EL (cell line): ENCODE results near the gene IGFL1.
A peak's percentile ranks its signal among the peaks of the same experiment; 100 is the strongest.
"Not testable (repeated sequence)": the region's sequence is repeated elsewhere in the genome, so short reads cannot be mapped to it uniquely, and the experiment has no call there.

Experiments used
- DNase-seq: peaks from one replicate; pipeline ENCODE4 v3.0.0-alpha.2; 2016

The IGFL1 gene

DNA sequence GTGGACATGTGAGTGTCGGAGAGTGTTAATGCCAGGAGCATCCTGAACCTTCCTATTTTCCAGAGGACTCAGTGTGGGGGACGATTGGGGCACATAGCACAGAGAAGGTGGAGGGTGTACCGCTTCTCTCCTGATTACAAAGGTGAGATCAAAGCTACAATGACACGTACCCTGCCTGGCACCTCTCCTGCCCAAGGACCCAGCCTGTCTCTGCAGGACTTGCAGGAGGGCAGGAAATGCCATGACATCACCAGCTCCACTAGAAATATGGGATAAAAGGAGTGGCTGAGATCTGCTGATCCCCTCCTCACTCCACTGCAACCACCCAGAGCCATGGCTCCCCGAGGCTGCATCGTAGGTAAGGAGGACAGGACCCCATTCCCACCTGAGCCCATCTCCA is at the start of gene IGFL1:
IGFL1 (plus strand) TSS at position 301 of the 400 bp plus-strand sequence; CDS start at position 334, 33 bp downstream.
- DNase-seq: no peak

DNA sequence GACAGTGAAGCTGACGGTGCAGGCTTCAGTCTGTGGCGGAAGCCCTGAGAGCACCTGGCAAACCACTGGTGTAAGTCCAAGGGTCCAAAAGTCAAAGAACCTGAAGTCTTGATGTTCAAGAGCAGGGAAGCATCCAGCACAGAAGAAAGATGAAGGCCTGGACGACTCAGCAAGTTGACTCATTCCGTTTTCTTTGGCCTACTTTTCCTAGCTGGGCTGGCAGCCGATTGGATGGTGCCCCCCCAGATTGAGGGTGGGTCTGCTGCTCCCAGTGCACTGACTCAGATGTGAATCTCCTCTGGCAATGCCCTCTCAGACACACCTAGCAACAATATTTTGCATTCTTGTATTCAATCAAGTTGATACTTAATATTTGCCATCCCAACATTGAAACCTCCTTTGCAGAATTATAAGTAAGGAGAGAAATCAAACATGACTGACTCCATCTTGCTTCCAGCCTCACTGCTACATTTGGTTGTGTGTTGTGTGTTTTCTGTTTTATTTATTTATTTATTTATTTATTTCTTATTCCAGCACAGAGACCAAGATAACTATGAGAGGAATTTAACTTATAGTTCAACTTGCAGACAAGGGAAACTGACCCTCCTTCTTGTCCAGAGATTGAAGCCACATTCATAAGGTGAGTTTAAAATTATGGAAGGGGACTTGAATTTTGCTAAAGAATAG is 48.7 kb upstream of the IGFL1 start:
- peak; percentile 55 for DNase-seq

DNA sequence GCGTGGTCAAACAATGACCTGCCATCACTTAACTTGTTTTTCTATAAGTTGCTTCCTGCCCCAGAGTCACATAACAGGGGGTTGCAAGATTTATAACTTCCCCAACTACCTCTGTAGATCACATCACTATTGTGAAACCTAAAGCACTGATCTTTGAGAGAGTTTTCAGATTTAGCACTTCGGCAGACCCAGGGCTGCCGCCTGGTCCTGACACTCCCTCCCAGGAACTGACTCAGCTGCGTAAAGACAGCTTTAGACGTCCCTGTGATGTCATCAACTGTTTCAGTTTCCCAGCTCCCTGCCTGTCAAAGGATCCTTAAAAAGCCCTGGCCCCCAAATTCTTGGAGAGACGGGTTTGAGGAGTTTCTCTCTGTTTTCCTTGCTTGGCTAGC is 48.2 kb upstream of the IGFL1 start:
- peak; percentile 54 for DNase-seq

DNA sequence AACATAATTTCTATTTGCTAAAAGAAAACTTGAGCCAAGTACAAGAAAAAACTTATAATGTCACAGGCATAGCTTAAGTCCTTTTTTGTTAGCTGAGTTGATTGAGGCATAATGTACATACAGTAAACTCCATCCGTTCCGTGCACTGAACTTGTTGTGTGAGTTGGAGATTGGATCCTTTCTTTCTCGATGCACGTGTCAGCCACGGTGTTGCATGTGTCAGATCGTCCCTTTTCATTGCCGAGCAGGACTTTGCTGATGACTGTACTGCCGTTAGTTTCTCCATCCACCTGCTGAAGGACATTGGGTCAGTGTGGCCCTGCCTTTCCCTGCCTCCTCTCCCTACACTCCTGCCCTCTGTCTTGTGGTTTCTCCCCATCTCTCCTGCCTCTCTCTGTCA is 47.1 kb upstream of the IGFL1 start:
- no peak for DNase-seq

DNA sequence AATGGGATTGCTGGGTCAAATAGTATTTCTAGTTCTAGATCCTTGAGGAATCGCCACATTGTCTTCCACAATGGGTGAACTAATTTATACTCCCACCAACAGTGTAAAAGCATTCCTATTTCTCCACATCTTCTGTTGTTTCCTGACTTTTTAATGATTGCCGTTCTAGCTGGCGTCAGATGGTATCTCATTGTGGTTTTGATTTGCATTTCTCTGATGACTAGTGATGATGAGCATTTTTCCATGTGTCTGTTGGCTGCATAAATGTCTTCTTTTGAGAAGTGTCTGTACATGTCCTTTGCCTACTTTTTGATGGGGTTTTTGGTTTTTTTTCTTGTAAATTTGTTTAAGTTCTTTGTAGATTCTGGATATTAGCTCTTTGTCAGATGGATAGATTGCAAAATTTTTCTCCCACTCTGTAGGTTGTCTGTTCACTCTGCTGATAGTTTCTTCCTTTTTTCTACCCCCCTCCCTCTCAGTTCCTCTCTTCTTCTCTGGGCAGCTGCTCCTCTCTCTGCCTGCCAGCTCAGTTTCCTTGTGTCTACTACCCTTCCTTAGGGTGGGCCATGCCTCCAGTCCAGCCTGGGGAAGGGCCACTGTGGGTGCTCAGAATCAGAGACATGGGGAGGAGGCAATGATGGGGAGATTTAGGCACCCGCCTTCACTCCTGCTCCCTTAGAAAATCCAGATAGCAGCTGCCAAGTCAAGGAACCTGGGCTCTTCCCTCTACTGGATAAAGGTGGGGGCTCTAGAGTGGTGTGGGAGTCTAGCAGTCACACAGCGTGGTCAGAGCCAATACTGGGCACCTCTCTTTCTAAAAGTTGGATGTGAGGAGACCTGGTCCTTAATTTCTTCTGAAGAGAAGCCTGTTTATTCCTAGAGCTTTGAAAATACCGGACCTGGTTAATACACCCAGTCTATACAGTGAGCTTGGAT is 44.5 kb upstream of the IGFL1 start:
- peak; percentile 58 for DNase-seq

DNA sequence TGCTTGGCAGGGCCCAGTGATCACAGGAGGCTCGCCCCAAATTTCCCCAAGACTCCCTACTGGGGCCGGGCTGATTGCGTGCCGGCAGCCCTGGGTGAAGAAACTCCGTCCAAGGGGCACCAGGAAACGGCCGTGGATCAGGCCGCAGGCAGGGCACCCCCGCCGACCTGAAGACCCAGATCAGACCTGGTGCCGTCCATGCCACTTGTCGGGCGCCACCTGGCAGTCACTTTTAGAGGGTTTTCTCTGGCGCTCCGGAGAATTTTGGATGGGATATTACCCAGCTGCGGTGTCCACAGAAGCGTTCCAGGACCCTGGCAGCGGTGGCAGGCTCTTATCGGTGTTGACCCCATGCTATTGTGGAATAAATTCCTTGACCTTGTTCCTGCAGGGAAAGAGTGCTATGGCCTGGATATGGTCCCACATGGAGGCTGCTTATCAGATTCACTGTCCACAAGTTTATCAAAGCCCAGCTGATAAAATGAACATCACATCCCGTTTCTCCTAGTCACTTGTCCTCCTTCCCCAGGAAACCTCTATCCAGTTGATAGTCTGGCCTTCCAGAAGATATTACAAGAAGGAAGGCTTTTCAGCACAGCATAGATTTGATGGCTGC is 43.3 kb upstream of the IGFL1 start:
- no peak for DNase-seq

DNA sequence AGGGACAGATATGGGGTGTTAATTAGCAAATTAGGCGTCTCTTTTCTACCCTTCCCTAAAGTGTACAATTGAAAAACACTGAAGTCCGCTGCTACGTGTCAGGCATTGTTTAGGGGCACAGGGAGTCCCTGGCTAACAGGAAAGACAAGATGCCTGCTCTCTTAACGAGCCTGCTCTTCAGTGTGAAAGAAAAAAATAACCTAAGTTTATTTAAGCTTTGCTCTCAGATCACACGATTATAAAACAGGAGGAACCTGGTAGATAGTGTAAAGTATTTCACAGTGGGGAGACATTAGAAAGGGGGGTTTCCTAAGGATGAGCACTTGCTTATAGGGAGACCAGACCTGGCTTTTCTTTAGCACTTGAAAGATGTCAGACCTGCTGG is 42.8 kb upstream of the IGFL1 start:
- no peak for DNase-seq

DNA sequence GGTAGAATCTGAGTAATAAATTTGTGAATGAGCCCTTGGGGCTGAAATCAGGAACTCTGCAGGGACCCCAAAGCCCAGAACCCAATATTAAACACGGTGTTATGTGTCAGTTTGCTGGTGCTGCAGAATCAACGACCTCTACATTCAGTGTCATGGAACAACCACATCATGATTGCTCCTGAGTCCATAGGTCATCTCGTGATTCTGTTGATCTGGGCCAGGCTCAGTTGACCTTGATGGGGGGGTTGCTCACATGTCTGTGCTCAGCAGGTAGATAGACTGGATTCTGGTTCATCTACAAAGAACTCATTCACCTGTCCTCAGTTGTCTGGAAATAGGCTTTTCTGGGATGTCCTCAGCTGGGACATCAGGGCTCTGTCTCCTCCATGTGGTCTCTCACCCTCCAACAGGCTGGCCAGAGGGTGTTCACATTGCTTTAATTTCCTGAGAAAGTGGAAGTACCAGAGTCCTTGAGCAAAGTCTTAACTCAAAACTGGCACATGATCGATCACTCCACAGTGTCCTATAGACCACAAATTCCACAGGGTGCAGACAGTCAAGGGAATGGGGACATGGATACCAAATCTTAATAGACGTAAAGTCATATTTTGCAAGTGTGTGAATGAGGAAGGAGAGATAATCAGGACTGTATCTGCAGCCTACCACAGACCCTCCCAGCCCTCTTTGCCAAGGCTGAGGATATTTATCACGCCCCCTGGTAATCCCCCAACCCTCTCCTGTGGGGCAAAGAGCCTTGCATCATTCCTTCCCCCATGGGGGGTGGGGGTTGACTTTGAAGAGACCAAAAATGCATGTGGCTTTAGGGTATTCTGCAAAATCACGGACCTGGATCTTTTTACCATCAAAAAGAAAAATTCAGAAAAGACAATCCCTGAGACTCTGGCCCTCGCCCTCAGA is 39.3 kb upstream of the IGFL1 start:
- no peak for DNase-seq

DNA sequence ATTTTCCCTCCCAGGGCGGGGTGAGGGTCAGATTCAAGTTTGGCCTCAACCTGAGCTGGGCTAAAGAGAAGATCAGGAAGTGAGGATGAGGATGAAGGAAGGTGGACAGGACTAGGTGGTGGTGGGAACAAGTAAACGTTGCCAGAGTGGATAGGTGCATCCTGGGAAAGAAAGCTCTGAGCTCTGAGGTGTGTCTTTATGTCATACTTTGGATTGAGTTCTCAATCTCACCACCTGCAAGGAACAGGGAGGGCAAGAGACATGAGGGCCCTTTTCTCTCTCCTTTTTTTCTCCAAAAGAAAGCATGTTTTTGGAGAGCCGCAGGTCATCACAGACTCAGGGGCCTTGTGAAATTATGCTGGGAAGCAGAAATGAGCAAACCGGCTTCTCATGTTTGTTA is 38.2 kb upstream of the IGFL1 start:
- DNase-seq: no peak

DNA sequence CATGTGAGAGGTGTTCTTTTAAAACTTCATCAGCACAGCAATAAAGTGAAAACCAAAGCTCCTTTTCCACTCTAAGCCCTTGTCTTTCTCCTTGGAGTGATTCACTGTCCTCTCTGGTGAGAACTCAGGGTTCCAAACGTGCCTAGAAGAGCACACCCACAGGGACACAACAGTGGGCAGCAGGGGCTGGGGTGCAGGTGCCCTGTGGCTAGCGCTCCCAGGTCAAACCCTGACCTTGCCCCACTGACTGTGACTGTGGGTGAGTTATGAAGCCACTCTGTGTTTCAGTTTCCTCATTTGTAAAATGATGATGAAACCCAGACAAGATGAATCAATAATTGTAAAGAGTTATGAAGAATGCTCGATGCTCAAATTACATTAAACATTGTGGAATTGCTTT is 37.6 kb upstream of the IGFL1 start:
- DNase-seq: no peak

DNA sequence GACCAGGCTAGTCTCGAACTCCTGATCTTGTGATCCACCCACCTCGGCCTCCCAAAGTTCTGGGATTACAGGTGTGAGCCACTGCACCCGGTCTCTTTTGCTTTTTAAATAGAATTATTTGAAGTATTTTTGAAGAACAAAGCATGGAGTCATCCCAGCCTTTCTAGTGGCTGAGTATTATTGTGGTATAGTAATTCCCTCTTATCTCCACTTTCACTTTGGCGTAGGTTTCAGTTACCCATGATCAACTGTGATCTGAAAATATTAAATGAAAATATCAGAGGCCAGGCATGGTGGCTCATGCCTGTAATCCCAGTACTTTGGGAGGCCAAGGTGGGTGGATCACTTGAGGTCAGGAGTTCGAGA is 36.9 kb upstream of the IGFL1 start:
- DNase-seq: not testable (repeated sequence)

DNA sequence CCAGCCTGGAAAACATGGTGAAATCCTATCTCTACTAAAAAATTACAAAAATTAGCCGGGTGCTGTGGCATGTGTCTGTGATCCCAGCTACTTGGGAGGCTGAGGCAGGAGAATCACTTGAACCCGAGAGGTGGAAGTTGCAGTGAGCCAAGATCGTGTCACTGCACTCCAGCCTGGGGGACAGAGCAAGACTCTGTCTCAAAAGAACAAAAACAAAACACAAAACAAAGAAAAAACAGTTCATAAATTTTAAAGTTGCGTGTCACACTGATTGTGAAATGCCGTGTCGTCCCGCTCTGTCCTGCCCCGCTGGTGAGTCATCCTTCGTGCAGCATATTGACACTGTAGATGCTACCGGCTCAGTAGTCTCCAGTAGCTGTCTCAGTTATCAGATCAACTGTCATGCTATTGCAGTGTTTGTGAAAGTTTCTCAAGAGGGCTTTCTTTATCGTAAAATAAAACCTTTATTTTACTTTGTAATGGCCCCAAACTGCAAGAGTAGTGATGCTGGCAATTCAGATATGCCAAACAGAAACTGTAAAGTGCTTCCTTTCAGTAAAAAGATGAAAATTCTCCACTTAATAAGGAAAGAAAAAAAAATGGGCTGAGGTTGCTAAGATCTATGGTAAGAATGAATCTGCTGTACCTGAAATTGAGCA is 36.4 kb upstream of the IGFL1 start:
- peak; percentile 77 for DNase-seq

DNA sequence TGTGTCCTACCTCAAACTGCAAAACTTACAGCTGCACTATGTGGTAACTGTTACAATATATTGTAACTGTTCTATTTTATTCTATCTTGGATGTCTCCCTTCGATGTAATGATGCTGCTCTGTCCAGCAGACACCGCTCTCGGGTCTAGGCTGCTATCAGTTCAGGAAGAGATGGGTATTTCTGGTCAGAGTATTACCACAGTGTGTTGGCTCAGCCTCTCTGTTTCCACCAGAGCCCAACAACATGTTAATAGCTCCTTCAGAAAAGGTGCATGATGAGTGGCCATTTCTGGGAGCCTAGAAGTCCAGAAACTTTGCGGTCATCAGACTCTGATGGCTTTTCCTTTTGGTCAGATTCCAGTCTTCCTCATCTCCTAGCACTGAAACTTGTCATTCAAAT is 35.9 kb upstream of the IGFL1 start:
- DNase-seq: no peak

DNA sequence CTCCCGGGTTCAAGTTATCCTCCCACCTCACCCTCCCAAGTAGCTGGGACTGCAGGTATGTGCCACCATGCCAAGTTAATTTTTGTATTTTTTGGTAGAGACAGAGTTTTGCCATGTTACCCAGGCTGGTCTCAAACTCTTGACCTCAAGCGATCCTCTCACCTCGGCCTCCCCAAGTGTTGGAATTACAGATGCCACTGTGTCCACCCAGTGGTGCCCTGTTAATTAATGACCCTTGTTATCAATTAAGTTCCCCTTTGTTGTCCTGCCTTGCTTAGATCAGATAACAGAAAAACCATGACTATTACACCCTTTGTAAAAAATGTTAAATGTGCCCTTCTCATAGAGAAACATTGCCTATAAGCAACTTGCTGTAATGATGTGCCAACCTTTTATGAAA is 34.4 kb upstream of the IGFL1 start:
- no peak for DNase-seq

DNA sequence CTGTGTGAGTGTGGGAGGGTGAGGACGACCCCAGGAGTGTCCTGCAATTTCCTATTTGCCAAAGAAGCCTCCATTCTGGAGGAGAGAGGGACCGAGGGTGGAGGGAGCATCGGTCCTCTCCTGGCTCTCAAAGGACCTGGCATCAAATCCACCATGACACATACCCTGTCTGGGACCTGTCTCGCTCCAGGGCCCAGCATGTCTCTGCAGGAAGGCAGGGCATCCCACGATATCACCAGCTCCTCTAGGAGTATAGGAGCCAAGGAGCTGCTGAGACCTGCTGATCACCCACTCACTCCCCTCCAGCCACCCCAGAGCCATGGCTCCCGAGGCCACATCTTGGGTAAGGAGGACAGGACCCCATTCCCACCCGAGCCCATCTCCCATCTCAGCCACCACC is 33.6 kb upstream of the IGFL1 start:
- not testable (repeated sequence) for DNase-seq

DNA sequence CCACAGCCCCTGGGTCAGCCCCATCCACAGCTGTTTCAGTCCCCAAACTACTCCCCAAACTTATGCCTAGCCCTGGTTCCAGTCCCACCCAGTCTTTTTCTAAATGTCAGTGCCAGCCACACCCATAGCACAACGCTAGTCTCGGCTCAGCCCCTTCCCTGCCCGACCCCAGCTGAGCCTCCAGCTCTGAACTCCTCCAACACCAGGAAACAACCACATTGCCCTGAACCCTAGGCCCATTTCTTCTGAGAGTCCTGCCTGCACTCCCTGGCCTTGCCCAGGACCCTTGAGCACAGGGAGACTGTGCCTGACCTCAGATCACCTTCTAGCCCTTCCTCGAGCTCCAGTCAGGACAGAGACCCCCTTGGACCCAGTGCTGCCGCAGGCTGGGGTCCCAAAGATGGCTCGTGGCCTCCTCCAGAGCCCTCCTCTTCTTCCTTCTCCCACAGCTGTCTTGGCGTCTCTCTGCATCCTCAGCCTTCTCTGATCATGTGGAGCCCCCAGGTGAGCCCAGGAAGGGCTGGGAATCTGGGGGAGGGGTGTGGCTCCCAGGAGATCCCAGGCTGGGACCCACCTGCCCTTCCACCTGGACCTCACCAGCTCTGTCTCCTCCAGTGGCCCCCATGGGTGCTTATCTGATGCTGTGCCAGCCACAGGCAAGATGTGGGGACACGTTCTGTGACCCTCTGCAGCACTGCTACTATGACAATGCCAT is 33.0 kb upstream of the IGFL1 start:
- no peak for DNase-seq

DNA sequence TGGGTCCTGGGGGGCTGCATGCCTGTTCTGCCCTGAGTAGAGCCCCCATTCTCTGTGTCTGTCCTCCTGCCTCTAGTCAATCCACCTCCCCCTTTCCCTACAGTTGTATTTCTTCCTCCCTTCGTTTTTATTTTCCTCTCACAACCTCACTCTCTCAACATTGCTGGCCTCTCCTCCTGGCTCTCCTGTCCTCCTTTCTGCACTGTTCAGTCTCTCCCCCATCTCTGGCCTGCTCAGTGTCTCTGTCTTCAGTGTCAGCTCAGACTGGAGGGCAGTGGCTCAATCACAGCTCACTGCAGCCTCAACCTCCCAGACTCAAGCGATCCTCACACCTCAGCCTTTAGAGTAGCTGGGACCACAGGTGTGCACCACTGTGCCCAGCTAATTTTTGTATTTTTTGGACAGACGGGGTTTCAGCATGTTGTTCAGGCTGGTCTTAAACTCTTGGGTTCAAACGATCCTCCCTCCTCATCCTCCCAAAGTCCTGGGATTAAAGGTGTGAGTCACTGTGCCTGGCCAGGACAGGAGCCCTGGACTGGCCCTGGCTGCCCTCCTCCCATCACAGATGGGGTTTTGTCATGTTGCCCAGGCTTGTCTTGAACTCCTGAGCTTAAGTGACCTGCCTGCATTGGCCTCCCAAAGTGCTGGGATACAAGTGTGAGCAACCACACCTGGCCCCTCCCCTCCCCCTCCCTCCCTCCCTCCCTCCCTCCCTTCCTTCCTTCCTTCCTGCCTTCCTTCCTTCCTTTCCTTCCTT is 32.0 kb upstream of the IGFL1 start:
- no peak for DNase-seq

DNA sequence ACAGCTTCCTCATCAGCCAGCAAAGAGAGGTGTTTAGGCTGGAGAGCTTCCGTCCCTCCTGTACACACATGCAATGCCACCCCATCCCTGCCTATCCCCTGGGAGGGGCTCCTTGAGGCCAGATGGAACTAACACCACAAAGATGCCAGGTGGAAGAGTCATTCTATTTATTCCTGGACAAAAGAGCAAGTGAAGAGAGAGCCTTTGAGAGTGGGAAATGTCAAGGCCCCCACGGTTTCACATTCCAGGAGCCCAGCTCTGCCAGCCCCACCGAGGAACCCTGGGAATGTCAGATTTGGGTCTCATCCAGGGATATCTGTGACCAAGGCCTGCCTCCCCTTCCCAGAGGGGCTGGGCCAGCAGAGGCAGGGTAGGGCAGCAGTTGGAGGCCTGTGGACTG is 30.8 kb upstream of the IGFL1 start:
- DNase-seq: no peak

DNA sequence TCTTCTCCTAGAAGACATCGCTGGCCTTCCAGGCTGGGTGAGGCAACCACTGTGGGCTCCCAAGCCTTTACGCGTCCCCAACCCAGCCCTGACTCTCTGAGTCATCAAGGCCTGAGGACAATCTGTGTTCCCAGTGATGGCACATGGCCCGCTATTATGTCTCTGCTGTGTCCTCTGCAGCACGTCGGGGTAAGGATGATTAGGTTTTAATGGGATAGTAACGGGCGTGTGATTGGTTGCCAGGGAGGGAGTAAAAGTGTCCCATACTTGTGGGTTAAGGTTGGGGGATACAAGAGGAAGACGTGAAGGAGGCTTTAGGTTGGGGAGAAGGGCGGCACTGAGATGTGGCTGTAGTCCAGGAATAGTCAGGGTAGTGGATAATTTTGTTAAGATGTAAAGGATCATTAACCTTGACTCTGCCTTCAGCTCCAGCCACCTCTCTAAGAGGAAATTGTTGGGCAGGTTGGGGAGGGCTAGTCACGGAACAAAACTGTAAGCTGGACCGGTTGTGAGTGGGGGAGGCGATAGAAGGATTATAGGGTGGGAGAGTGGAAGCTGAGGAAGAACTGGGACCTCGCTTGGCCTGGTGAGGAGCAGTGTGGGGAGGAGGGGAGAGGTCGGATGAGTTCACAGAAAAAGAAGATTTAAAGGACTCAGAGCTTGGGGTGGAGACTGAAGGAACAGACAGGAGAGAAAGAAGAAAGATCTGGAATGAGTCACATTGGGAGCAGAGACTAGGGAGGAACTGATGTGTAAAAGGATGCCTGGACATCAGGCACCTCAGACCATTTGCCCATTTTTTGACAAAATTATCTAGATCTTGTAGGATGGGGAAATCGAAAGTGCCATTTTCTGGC is 27.9 kb upstream of the IGFL1 start:
- peak; percentile 12 for DNase-seq

DNA sequence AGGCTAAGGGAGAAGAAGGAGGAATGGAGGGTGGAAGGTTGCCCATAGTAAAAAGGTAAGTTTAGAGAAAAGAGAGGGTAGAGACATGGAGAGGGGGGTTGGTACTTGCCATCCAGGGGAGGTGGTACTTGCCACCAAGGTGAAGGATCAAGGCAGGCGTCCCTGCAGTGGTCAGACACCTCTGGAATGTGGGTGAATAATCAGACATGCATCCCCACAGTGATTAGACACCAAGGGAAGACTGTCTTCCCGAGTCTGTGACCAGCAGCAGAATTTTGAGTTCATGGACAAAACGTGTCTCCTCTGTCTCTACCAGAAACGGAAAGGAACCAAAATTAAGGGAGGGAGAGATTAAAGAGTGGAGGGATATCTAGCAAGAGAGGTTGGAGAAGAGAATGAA is 27.1 kb upstream of the IGFL1 start:
- no peak for DNase-seq
